ENCODE measurements around the gene TOB1.
"Not testable (repeated sequence)": the region's sequence is repeated elsewhere in the genome, so short reads cannot be mapped to it uniquely, and the experiment has no call there.

The TOB1 gene

DNA sequence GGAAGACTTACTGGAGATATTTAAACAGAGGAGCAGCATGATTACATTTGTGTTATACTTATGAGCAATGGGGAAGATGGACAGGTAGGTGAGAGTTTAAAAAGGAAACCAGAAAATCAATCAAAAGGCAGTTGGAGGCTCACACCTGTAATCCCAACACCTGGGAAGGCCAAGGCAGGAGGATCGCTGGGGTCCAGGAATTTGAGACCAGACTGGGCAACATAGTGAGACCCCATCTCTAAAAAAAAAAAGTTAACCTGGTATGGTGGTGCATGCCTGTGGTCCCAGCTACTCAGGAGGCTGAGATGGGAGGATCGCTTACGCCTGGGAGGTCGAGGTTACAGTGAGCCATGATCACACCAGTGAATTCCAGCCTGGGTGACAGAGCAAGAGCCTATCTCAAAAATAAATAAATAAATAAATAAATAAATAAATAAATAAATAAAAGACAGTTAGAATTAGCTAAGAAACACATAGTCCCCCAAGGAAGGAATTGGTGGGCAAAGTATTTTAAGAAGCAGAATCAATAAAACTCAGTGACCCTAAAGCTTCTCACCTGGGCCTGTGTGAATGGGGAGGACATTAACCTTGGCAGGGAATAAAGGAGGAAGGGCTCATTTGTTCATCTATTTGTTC, 32.3 kb upstream of the TOB1 start:
- H3K4me3 ChIP-seq (ENCODE audit: low read depth, low read length): no peak overlapping the region
- TF ChIP-seq, protein P1, sequence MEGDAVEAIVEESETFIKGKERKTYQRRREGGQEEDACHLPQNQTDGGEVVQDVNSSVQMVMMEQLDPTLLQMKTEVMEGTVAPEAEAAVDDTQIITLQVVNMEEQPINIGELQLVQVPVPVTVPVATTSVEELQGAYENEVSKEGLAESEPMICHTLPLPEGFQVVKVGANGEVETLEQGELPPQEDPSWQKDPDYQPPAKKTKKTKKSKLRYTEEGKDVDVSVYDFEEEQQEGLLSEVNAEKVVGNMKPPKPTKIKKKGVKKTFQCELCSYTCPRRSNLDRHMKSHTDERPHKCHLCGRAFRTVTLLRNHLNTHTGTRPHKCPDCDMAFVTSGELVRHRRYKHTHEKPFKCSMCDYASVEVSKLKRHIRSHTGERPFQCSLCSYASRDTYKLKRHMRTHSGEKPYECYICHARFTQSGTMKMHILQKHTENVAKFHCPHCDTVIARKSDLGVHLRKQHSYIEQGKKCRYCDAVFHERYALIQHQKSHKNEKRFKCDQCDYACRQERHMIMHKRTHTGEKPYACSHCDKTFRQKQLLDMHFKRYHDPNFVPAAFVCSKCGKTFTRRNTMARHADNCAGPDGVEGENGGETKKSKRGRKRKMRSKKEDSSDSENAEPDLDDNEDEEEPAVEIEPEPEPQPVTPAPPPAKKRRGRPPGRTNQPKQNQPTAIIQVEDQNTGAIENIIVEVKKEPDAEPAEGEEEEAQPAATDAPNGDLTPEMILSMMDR (IDR thresholded peaks at IDR 0.05; ENCODE audit: control insufficient read depth, extremely low read depth, insufficient read depth): no peak

DNA sequence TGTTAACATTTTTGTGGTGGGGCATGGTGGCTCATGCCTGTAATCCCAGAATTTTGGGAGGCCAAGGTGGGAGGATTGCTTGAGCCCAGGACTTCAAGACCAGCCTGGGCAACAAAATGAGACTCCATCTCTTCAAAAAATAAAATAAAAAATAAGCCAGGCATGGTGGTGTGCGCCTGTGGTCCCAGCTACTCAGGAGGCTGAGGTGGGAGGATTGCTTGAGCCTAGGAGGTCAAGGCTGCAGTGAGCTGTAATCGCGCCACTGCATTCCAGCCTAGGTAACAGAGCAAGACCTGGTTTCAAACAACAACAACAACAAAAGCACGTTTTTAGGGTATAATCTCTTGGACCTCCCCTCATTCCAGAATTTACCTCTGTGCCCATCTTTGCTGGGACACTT, 28.4 kb upstream of the TOB1 start:
- not testable (repeated sequence) for H3K4me3 ChIP-seq (ENCODE audit: low read depth, low read length); DNase-seq (ENCODE audit: low read depth)

More for the DNA sequence above, 32.3 kb upstream of the TOB1 start:
- no peak for DNase-seq (ENCODE audit: low read depth)

DNA sequence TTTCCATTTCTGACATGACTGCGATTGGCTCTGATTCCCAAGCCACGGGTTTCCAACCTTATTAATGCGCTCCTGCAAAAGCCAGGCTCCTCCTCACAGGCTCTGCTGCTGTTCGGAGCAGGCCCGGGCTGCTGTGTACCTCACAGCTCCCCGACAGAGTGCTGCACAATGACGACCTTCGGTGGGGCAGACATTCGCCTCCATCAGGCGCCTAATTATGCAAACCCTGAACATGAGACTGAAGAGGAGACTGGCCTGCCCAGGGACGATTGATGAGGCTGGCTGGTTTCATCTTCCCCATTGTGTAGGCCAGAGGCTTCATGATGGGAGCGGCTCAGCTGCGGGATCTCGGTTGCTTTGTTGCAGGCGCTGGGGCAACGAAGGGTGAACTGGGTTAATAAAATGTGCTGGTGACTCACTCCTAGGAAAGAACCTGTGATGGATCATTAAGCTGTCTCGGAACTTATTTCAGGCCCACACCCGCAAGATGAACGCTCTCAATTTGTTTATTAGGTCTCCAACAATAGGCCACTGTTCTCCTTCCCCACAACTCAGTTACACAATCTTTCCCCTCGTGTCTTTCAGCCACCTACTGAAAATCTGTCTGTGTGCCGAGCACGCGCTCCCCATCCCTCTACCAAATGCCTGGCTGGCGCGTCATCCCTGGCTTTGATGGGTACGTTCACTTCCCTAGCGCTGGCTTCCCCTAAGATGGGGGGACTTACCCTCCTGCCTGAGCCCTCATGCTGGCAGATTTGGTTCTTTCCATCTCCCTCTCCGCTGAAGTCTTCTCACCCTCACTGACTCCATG, 27.2 kb upstream of the TOB1 start:
- TF ChIP-seq, protein P1 (IDR thresholded peaks at IDR 0.05; ENCODE audit: control insufficient read depth, extremely low read depth, insufficient read depth): no peak
- no peak overlapping the region for H3K4me3 ChIP-seq (ENCODE audit: low read depth, low read length)
- no peak for DNase-seq (ENCODE audit: low read depth)

DNA sequence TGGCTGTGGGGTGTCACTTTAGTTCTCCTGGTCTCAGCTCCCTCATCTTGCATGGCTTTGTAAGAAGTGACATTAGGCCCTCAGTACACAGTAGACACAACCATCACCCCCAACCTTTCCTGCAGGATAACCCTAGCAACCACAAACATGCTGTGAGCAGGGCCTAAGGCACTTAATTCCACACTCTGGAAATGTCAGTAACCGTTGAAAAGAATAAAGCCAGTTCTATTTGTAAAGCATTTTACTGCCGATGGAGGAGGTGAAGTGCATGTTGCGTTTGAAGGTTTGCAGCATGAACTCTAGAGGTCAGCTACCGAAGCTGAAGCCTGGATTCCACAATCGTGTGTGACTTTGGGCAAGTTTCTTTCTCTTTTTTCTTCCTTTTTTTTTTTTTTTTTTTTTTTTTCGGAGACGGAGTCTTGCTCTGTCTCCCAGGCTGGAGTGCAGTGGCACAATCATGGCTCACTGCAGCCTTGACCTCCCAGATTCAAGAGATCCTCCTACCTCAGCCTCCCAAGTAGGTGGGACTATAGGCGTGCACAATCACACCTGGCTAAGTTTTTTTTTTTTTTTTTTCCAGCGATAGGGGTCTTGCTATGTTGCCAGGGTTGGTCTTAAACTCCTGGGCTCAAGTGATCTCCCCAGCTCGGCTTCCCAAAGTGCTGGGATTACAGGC, 26.1 kb upstream of the TOB1 start:
- H3K4me3 ChIP-seq (ENCODE audit: low read depth, low read length): no peak overlapping the region
- no peak for DNase-seq (ENCODE audit: low read depth)
- TF ChIP-seq, protein P1 (IDR thresholded peaks at IDR 0.05; ENCODE audit: control insufficient read depth, extremely low read depth, insufficient read depth): no peak

DNA sequence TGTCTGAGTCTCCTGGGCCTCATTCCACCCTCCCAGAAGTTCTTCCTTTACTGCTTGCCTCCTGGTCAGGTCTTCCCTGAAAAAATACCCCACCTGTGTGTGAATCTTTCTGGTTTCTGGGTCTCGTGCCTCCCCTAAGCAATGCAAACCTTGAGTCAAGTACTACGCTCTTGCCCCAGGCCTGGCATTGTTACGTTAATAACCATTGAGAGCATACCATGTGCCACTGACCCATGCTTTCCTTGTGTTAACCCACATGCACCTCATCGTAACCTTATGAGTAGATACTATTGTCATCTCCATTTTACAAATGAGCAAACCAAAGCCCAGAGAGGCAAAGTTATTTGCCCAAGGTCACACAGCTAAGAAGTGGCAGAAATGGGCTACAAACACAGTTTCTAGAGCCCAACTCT, 25.4 kb upstream of the TOB1 start:
- DNase-seq (ENCODE audit: low read depth): no peak
- no peak overlapping the region for H3K4me3 ChIP-seq (ENCODE audit: low read depth, low read length)
- TF ChIP-seq, protein P1 (IDR thresholded peaks at IDR 0.05; ENCODE audit: control insufficient read depth, extremely low read depth, insufficient read depth): no peak

DNA sequence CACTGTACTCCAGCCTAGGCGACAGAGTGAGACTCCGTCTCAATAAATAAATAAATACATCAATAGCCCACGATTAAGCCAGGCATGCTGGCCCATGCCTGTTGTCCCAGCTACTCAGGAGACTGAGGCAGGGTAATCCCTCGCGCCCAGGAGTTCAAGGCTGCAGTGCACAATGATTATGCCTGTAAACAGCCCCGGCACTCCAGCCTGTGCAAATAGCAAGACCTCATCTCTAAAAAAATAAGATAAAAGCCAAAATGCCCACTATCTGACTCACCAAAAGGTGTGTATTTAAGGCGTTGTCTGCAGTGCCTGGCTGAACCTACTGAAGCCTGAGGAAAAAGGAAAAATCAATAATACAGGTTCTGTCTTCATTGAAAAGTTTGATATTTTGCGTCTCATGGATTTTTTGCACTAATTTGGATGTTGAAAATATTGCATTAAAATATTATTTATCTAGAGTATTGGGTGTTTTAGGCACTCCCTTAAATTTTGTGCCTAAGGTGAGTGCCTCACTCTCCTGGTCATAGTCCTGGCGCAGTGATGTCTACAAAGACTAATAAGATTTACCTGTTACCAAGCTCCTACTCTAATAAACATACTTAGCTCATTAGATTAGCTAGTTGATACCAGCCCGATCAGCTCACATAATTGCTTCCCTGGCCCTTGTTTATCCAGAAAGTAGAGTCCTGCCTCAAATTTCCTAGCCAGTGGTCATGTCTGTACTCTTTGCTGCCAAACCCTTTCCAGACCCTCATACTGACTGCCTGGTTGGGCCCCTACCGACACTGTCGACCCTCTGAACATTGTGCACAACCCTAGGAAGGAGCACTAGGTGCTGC, 24.7 kb upstream of the TOB1 start:
- TF ChIP-seq, protein P1 (IDR thresholded peaks at IDR 0.05; ENCODE audit: control insufficient read depth, extremely low read depth, insufficient read depth): no peak

More for the DNA sequence above, 24.7 kb upstream of the TOB1 start:
- no peak for DNase-seq (ENCODE audit: low read depth)
- no peak overlapping the region for H3K4me3 ChIP-seq (ENCODE audit: low read depth, low read length)
